ENCODE results near the gene TMEM131L.
A peak's percentile ranks its signal among the peaks of the same experiment; 100 is the strongest.

TMEM131L gene

DNA sequence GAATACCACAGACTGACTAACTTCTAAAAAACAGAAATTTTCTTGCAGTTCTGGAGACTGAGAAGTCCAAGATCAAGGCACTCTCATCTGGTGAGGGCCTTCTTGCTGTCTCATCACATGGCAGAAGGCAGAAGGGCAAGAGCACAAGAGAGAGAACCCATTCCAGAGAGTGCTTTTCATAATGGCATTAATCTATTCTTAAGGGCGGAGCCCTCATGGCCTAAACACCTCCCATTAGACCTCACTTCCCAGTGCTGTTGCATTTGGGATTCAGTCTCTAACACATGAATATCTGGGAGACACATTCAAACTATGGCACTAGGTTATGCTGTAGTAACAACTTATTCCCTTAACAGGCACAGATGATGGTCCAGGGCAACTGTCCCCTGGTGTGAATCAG, 180.8 kb downstream of the TMEM131L start:
- H3K4me1 ChIP-seq (ENCODE audit: insufficient read depth, low read length, severe bottlenecking): peaks cover 21% of the 10 kb centered on the region
- H3K4me2 ChIP-seq (ENCODE audit: low read length): no peak overlapping the region
- no peak overlapping the region for H3K27ac ChIP-seq (ENCODE audit: low read depth, low read length, poor library complexity, severe bottlenecking)
- H3K9me3 ChIP-seq (ENCODE audit: low read length): no peaks in the 10 kb centered on the region
- no peaks in the 10 kb centered on the region for H3K79me2 ChIP-seq (ENCODE audit: insufficient read depth, low read length)
- no peak overlapping the region for H3K9ac ChIP-seq (ENCODE audit: low read length)
- H3K4me3 ChIP-seq (ENCODE audit: low read depth, low read length, poor library complexity, severe bottlenecking): no peak overlapping the region
- no peaks in the 10 kb centered on the region for H3K9me2 ChIP-seq (ENCODE audit: low read depth, low read length)
- TF ChIP-seq EZH2 (IDR thresholded peaks at IDR 0.05; ENCODE audit: borderline replicate concordance, low read length) (no peak), CTCF (IDR thresholded peaks at IDR 0.05; ENCODE audit: low read length) (no peak)
- H3K36me3 ChIP-seq (ENCODE audit: insufficient read depth, low read length): no peaks in the 10 kb centered on the region
- peaks cover 5% of the 10 kb centered on the region; the same call in 1 of the 2 replicates for H3F3A ChIP-seq (ENCODE audit: insufficient read depth, low read length)
- H4K20me1 ChIP-seq (ENCODE audit: insufficient read depth, low read length): no peaks in the 10 kb centered on the region
- no peaks in the 10 kb centered on the region for H3K27me3 ChIP-seq (ENCODE audit: insufficient read depth, low read length)
- H2AFZ ChIP-seq (ENCODE audit: low read length): no peak overlapping the region

DNA sequence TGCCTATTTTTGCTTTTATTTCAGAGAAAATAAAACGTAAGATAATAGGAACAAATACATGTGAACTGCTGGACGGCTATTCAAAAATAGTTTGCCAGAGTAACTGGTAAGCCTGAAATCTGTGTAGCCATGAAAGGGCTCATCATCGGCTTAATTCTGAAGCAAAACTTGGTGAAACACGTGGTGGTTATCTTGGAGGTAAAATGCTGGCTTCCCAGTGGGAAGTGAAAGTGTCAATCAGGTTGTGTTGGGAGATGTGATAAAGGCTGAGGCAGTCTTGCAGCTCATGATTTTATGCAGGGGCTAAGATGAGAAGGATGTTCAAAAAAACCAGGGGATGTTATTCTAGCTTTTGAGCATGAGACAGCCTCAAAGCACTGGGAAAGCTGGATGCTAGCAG, 181.8 kb downstream of the TMEM131L start:
- H3K4me3 ChIP-seq (ENCODE audit: low read depth, low read length, poor library complexity, severe bottlenecking): no peak overlapping the region
- H3K36me3 ChIP-seq (ENCODE audit: insufficient read depth, low read length): no peaks in the 10 kb centered on the region
- no peaks in the 10 kb centered on the region for H4K20me1 ChIP-seq (ENCODE audit: insufficient read depth, low read length)
- H2AFZ ChIP-seq (ENCODE audit: low read length): no peak overlapping the region
- H3K27me3 ChIP-seq (ENCODE audit: insufficient read depth, low read length): no peaks in the 10 kb centered on the region
- H3K79me2 ChIP-seq (ENCODE audit: insufficient read depth, low read length): no peaks in the 10 kb centered on the region
- TF ChIP-seq EZH2 (IDR thresholded peaks at IDR 0.05; ENCODE audit: borderline replicate concordance, low read length) (no peak), CTCF (IDR thresholded peaks at IDR 0.05; ENCODE audit: low read length) (no peak)
- H3F3A ChIP-seq (ENCODE audit: insufficient read depth, low read length): no peaks in the 10 kb centered on the region
- H3K27ac ChIP-seq (ENCODE audit: low read depth, low read length, poor library complexity, severe bottlenecking): no peak overlapping the region
- no peaks in the 10 kb centered on the region for H3K9me3 ChIP-seq (ENCODE audit: low read length)
- H3K4me2 ChIP-seq (ENCODE audit: low read length): no peak overlapping the region
- H3K9ac ChIP-seq (ENCODE audit: low read length): no peak overlapping the region
- H3K4me1 ChIP-seq (ENCODE audit: insufficient read depth, low read length, severe bottlenecking): peaks cover 18% of the 10 kb centered on the region
- no peaks in the 10 kb centered on the region for H3K9me2 ChIP-seq (ENCODE audit: low read depth, low read length)

DNA sequence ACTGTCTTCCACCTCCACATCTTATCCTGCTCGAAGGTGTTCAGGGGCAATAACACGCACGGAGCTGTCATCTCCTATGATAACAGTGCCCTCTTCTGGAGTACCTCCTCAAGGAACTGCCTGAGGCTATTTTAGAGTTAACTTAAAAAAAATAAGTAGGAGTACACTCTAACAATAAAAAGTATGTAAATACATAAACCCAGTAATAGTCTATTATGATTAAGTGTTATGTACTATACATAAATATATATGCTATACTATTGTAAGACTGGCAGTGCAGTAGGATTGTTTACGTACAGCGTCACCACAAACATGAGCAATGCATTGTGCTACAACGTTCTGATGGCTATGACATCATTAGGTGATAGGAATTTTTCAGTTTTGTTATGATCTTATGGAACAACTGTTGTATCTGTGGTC, 183.4 kb downstream of the TMEM131L start:
- Histone ChIP-seq H3K9ac (ENCODE audit: low read length) (no peak overlapping the region), H3K4me2 (ENCODE audit: low read length) (no peak overlapping the region), H3K9me3 (ENCODE audit: low read length) (no peaks in the 10 kb centered on the region), H3F3A (ENCODE audit: insufficient read depth, low read length) (no peaks in the 10 kb centered on the region), H3K4me1 (ENCODE audit: insufficient read depth, low read length, severe bottlenecking) (peaks cover 11% of the 10 kb centered on the region), H3K9me2 (ENCODE audit: low read depth, low read length) (no peaks in the 10 kb centered on the region), H3K4me3 (ENCODE audit: low read depth, low read length, poor library complexity, severe bottlenecking) (no peak overlapping the region), H2AFZ (ENCODE audit: low read length) (no peak overlapping the region), H3K36me3 (ENCODE audit: insufficient read depth, low read length) (no peaks in the 10 kb centered on the region), H3K79me2 (ENCODE audit: insufficient read depth, low read length) (no peaks in the 10 kb centered on the region), H3K27me3 (ENCODE audit: insufficient read depth, low read length) (no peaks in the 10 kb centered on the region), H3K27ac (ENCODE audit: low read depth, low read length, poor library complexity, severe bottlenecking) (no peak overlapping the region), H4K20me1 (ENCODE audit: insufficient read depth, low read length) (no peaks in the 10 kb centered on the region)
- TF ChIP-seq EZH2 (IDR thresholded peaks at IDR 0.05; ENCODE audit: borderline replicate concordance, low read length): no peak
- TF ChIP-seq CTCF (IDR thresholded peaks at IDR 0.05; ENCODE audit: low read length): peak; percentile 68

Data from OCI-LY1 (cell line).